NCI-H128 (cell line): Measurements from ENCODE around the gene SMARCAD1.
"Not testable (repeated sequence)": the region's sequence is repeated elsewhere in the genome, so short reads cannot be mapped to it uniquely, and the experiment has no call there.

Experiments
- DNase-seq: peaks from one replicate; lab custom pipeline; 2025; ENCODE audit not compliant: unreplicated experiment; lab: John Stamatoyannopoulos, UW

The SMARCAD1 gene

GRCh38 chr4:94290245-94290644 lies 82.6 kb downstream of the SMARCAD1 start:
- DNase-seq, result no peak

- DNase-seq, result not testable (repeated sequence)
These were observed 86.3 kb downstream of the SMARCAD1 start for GRCh38 chr4:94293981-94294380.

GRCh38 chr4:94295473-94295872 lies 87.8 kb downstream of the SMARCAD1 start:
- DNase-seq, result not testable (repeated sequence)

- no peak for DNase-seq
These were observed 91.1 kb downstream of the SMARCAD1 start for GRCh38 chr4:94298725-94299252.

GRCh38 chr4:94302191-94302590 lies 94.5 kb downstream of the SMARCAD1 start:
- DNase-seq, result no peak

GRCh38 chr4:94304365-94304971 lies 96.8 kb downstream of the SMARCAD1 start:
- no peak for DNase-seq

GRCh38 chr4:94305466-94306225 lies 98.0 kb downstream of the SMARCAD1 start:
- DNase-seq, result no peak

GRCh38 chr4:94306713-94307112 lies 99.0 kb downstream of the SMARCAD1 start:
- no peak for DNase-seq

- no peak for DNase-seq
These were observed 99.7 kb downstream of the SMARCAD1 start for GRCh38 chr4:94307231-94307871.

- DNase-seq, result not testable (repeated sequence)
These were observed 112.3 kb downstream of the SMARCAD1 start for GRCh38 chr4:94319927-94320326.

- DNase-seq, result no peak
These were observed 118.2 kb downstream of the SMARCAD1 start for GRCh38 chr4:94325835-94326234.

GRCh38 chr4:94329933-94330332 lies 122.3 kb downstream of the SMARCAD1 start:
- no peak for DNase-seq

- DNase-seq, result no peak
These were observed 125.4 kb downstream of the SMARCAD1 start for GRCh38 chr4:94332983-94333590.

- DNase-seq, result no peak
These were observed 126.2 kb downstream of the SMARCAD1 start for GRCh38 chr4:94333866-94334265.

- DNase-seq, result no peak
These were observed 126.8 kb downstream of the SMARCAD1 start for GRCh38 chr4:94334476-94334875.

GRCh38 chr4:94334962-94335361 lies 127.3 kb downstream of the SMARCAD1 start:
- DNase-seq, result no peak

GRCh38 chr4:94336303-94336702 lies 128.6 kb downstream of the SMARCAD1 start:
- no peak for DNase-seq

- DNase-seq, result not testable (repeated sequence)
These were observed 129.1 kb downstream of the SMARCAD1 start for GRCh38 chr4:94336791-94337190.

- DNase-seq, result no peak
These were observed 131.2 kb downstream of the SMARCAD1 start for GRCh38 chr4:94338681-94339351.

- DNase-seq, result no peak
These were observed 132.1 kb downstream of the SMARCAD1 start for GRCh38 chr4:94339779-94340178.
